ENCODE measurements around the gene GOLGA3. TPM values are rescaled to one million over a fixed set of nuclear protein-coding genes. Genes with fewer than 3 reads are reported as not detected.

The GOLGA3 gene
- total RNA-seq, 2 experiments from 2014 or later, result 31.5 to 34.0 TPM

DNA sequence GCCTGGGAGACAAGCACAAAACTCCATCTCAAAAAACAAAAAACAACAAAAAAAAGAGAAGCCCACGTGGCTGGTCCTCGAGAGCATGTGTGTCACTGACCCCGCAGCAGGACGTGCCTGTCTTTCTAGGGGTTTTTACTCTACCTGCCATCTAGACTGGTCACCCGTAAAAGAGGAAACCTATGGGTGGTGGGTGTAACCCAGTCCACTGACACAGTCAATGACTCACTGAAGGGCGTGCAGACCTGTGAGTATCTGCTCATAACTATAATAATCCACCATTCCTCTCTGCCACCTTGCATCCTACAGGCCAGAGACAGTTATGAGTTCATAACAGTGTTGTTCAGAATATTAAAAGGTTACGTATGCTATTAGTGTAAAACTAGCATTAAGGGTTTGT, 4.6 kb downstream of the GOLGA3 start:
- Histone ChIP-seq H3K9me3 (ENCODE audit: control insufficient read depth in 1 of 2, insufficient read depth in 1 of 2, low read length in 2 of 2) (peaks cover 0 to under 1% of the 10 kb centered on the region in 2 experiments), H3K27me3 (ENCODE audit: control insufficient read depth in 1 of 2, insufficient read depth in 2 of 2, low read length in 2 of 2) (no peaks in the 10 kb centered on the region), H3K27ac (ENCODE audit: low read depth in 1 of 2, low read length in 2 of 2) (no peak overlapping the region), H3K4me3 (ENCODE audit: low read length) (no peak overlapping the region), H3K4me1 (ENCODE audit: insufficient read depth, low read length) (peaks cover 33% of the 10 kb centered on the region), H3K36me3 (ENCODE audit: insufficient read depth, low read length) (peaks cover 59% of the 10 kb centered on the region)
- DNase-seq (no peak), ATAC-seq (ENCODE audit: poor library complexity) (no peak)
- ChIA-PET CTCF (no interaction called here), POLR2A (no interaction called here)
- Mint-ChIP-seq H3K4me1 (ENCODE audit: low read depth) (peaks cover 45% of the 10 kb centered on the region), H3K27me3 (no peaks in the 10 kb centered on the region), H3K27ac (peak overlapping the region; percentile 71), H3K9me3 (no peaks in the 10 kb centered on the region), H3K4me3 (no peak overlapping the region), H3K36me3 (ENCODE audit: low read depth) (peaks cover 79% of the 10 kb centered on the region)
- TF ChIP-seq, protein P1, sequence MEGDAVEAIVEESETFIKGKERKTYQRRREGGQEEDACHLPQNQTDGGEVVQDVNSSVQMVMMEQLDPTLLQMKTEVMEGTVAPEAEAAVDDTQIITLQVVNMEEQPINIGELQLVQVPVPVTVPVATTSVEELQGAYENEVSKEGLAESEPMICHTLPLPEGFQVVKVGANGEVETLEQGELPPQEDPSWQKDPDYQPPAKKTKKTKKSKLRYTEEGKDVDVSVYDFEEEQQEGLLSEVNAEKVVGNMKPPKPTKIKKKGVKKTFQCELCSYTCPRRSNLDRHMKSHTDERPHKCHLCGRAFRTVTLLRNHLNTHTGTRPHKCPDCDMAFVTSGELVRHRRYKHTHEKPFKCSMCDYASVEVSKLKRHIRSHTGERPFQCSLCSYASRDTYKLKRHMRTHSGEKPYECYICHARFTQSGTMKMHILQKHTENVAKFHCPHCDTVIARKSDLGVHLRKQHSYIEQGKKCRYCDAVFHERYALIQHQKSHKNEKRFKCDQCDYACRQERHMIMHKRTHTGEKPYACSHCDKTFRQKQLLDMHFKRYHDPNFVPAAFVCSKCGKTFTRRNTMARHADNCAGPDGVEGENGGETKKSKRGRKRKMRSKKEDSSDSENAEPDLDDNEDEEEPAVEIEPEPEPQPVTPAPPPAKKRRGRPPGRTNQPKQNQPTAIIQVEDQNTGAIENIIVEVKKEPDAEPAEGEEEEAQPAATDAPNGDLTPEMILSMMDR (IDR thresholded peaks at IDR 0.05), result no peak
- intact Hi-C loops (cut with DNase I, micrococcal nuclease), result no loop called here

DNA sequence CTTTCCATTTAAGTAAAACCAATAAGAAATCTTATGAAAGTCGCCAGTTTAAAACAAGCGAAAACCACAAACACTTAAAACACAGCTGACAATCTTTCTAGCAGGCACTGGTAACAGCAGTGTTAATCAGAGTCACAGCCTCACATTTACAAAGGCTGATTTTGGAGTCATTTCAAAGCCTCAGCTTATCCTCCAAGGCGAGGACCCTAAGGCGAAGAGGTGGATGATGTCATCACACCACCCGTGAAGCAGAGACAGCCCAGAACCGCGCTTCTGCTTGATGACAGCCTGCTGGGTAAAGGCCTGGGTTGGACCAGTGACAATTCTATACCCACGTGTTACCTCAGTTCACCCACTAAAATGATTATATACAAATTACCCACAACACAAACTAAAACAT, 10.1 kb downstream of the GOLGA3 start:
- H3K9me3 Mint-ChIP-seq, result no peaks in the 10 kb centered on the region
- H3K36me3 Mint-ChIP-seq (ENCODE audit: low read depth), result peaks cover 71% of the 10 kb centered on the region
- no peaks in the 10 kb centered on the region for H3K27me3 Mint-ChIP-seq
- no peak overlapping the region for H3K4me3 Mint-ChIP-seq
- no peaks in the 10 kb centered on the region for H3K27me3 ChIP-seq (ENCODE audit: control insufficient read depth in 1 of 2, insufficient read depth in 2 of 2, low read length in 2 of 2)
- POLR2A ChIA-PET, result no interaction called here
- peak overlapping the region; percentile 79 for H3K27ac Mint-ChIP-seq
- TF ChIP-seq, protein P1 (IDR thresholded peaks at IDR 0.05), result no peak
- H3K27ac ChIP-seq (ENCODE audit: low read depth in 1 of 2, low read length in 2 of 2), result no peak overlapping the region
- DNase-seq (peak in 1 of 14 experiments; percentile 25), ATAC-seq (ENCODE audit: poor library complexity) (peak; percentile 62)
- H3K4me3 ChIP-seq (ENCODE audit: low read length), result no peak overlapping the region
- intact Hi-C loops (cut with DNase I, micrococcal nuclease), result no loop called here
- peaks cover 16% of the 10 kb centered on the region for H3K4me1 Mint-ChIP-seq (ENCODE audit: low read depth)
- H3K4me1 ChIP-seq (ENCODE audit: insufficient read depth, low read length), result peaks cover 9% of the 10 kb centered on the region
- CTCF ChIA-PET, result no interaction called here
- H3K36me3 ChIP-seq (ENCODE audit: insufficient read depth, low read length), result peaks cover 63% of the 10 kb centered on the region
- no peaks in the 10 kb centered on the region for H3K9me3 ChIP-seq (ENCODE audit: control insufficient read depth in 1 of 2, insufficient read depth in 1 of 2, low read length in 2 of 2)

DNA sequence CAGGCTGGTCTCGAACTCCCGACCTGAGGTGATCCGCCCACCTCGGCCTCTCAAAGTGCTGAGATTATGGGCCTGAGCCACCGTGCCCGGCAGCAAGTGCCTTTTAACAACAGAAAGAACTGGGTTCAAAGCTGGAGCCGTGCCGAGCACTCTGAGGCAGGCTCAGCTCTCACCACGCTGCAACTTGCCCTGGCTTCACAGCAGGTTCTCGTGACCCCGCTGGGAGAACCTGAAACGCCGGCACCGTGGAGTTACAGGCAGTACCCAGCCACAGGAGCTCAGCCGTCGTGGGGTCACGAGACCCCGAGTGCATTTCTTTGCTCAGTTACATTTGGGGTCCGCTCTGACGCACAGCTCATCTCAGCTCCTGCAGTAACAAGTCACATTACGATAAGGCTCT, 14.4 kb downstream of the GOLGA3 start:
- peaks cover 24% of the 10 kb centered on the region for H3K4me1 Mint-ChIP-seq (ENCODE audit: low read depth)
- H3K9me3 Mint-ChIP-seq, result no peaks in the 10 kb centered on the region
- ChIA-PET CTCF (no interaction called here), POLR2A (interaction anchor here (0.7 kb wide), 1 partner anchor 90 kb away, joined by 3 read pairs; no protein-coding TSS in a partner anchor)
- H3K9me3 ChIP-seq (ENCODE audit: control insufficient read depth in 1 of 2, insufficient read depth in 1 of 2, low read length in 2 of 2), result no peaks in the 10 kb centered on the region
- no peak overlapping the region for H3K27ac Mint-ChIP-seq
- H3K27me3 ChIP-seq (ENCODE audit: control insufficient read depth in 1 of 2, insufficient read depth in 2 of 2, low read length in 2 of 2), result no peaks in the 10 kb centered on the region
- no peak overlapping the region for H3K4me3 Mint-ChIP-seq
- H3K27me3 Mint-ChIP-seq, result no peaks in the 10 kb centered on the region
- no peak for ATAC-seq (ENCODE audit: poor library complexity)
- intact Hi-C loops (cut with DNase I, micrococcal nuclease), result no loop called here
- no peak overlapping the region for H3K27ac ChIP-seq (ENCODE audit: low read depth in 1 of 2, low read length in 2 of 2)
- H3K4me3 ChIP-seq (ENCODE audit: low read length), result no peak overlapping the region
- TF ChIP-seq, protein P1 (IDR thresholded peaks at IDR 0.05), result no peak
- peaks cover 9% of the 10 kb centered on the region for H3K4me1 ChIP-seq (ENCODE audit: insufficient read depth, low read length)
- peaks cover 57% of the 10 kb centered on the region for H3K36me3 ChIP-seq (ENCODE audit: insufficient read depth, low read length)
- DNase-seq, result no peak
- H3K36me3 Mint-ChIP-seq (ENCODE audit: low read depth), result peaks cover 76% of the 10 kb centered on the region

Measured in CD4-positive, alpha-beta T cell (primary cell).